CD14-positive monocyte (primary cell): ENCODE measurements around the gene MORC2. TPM values are rescaled to one million over a fixed set of nuclear protein-coding genes. Genes with fewer than 3 reads are reported as not detected.

Source experiments
- DNase-seq, 3 donors: peaks; one replicate each; pipeline ENCODE4 v3.0.0-alpha.2; 2011 to 2022
- H2AFZ ChIP-seq: 2 replicates; pipeline ENCODE4 v1.6.0; 2012; ENCODE audit warnings: mild to moderate bottlenecking, low read depth, low read length, inconsistent platforms; ENCODE audit not compliant: insufficient read depth, poor library complexity, severe bottlenecking
- H3K27ac ChIP-seq, 2 donors: 1 replicate in 1 of 2; 2 replicates in 1 of 2; pipeline ENCODE4 v1.5.1; 2012 to 2013; ENCODE audit warnings: low read length in 2 of 2, control low read depth in 1 of 2, inconsistent platforms in 1 of 2, low read depth in 1 of 2, mild to moderate bottlenecking in 1 of 2
- H3K27me3 ChIP-seq, 2 donors: one replicate each; pipeline versions ENCODE4 v1.6.0 to v1.6.1; 2011 to 2013; ENCODE audit warnings: low read length in 2 of 2; ENCODE audit not compliant: control insufficient read depth in 2 of 2, insufficient read depth in 2 of 2
- H3K36me3 ChIP-seq, 2 donors: replicated peaks in 1 of 2; 1 replicate in 1 of 2; 2 replicates in 1 of 2; pipeline versions ENCODE4 v1.5.1 to v1.6.1; 2012 to 2013; ENCODE audit warnings: low read length in 2 of 2, control low read depth in 1 of 2, inconsistent platforms in 1 of 2, mild to moderate bottlenecking in 1 of 2; ENCODE audit not compliant: insufficient read depth in 2 of 2, control insufficient read depth in 1 of 2
- H3K4me1 ChIP-seq, 2 donors: 1 replicate in 1 of 2; 2 replicates in 1 of 2; pipeline versions ENCODE4 v1.5.1 to v1.6.1; 2012 to 2013; ENCODE audit warnings: low read length in 2 of 2, control low read depth in 1 of 2, inconsistent platforms in 1 of 2, mild to moderate bottlenecking in 1 of 2, moderate library complexity in 1 of 2; ENCODE audit not compliant: insufficient read depth in 2 of 2, control insufficient read depth in 1 of 2
- H3K4me2 ChIP-seq: replicated peaks from 2 replicates; pipeline ENCODE3; 2012; ENCODE audit warnings: low read length, moderate library complexity, mild to moderate bottlenecking; ENCODE audit not compliant: poor library complexity, severe bottlenecking; ENCODE audit errors: extremely low read depth
- H3K4me3 ChIP-seq, 3 experiments: fragments of 200-600 bp in 1 of 3; sonication (generic) in 1 of 3; replicated peaks in 1 of 3; 1 replicate in 2 of 3; 2 replicates in 1 of 3; pipeline ENCODE4 v1.5.1; 2011 to 2013; ENCODE audit warnings: low read length in 3 of 3, mild to moderate bottlenecking in 3 of 3, control low read depth in 2 of 3, low read depth in 2 of 3, inconsistent platforms in 1 of 3, moderate library complexity in 1 of 3
- H3K79me2 ChIP-seq: 2 replicates; pipeline ENCODE4 v1.6.0; 2012; ENCODE audit warnings: mild to moderate bottlenecking, control low read depth, inconsistent platforms, low read length, moderate library complexity; ENCODE audit not compliant: insufficient read depth
- H3K9ac ChIP-seq: 2 replicates; pipeline ENCODE4 v1.6.0; 2017; ENCODE audit warnings: low read length, mild to moderate bottlenecking; ENCODE audit not compliant: insufficient read depth, poor library complexity, severe bottlenecking
- H3K9me3 ChIP-seq, 2 donors: replicated peaks in 1 of 2; 1 replicate in 1 of 2; 2 replicates in 1 of 2; pipeline versions ENCODE4 v1.5.1 to v1.6.1; 2012 to 2013; ENCODE audit warnings: low read length in 2 of 2, control low read depth in 1 of 2; ENCODE audit not compliant: control insufficient read depth in 1 of 2, insufficient read depth in 1 of 2
- H4K20me1 ChIP-seq: 2 replicates; pipeline ENCODE4 v1.6.0; 2012; ENCODE audit warnings: mild to moderate bottlenecking, low read length, control low read depth, moderate library complexity; ENCODE audit not compliant: insufficient read depth
- H3K27ac Mint-ChIP-seq, 7 donors: one replicate each; pipeline ENCODE4 v1.8.0; 2020; ENCODE audit warnings: mild to moderate bottlenecking in 7 of 7, mixed read lengths in 7 of 7, moderate library complexity in 6 of 7, inconsistent platforms in 2 of 7
- H3K27me3 Mint-ChIP-seq, 3 donors: one replicate each; pipeline ENCODE4 v1.8.0; 2021 to 2022; ENCODE audit warnings: low read depth in 3 of 3, mild to moderate bottlenecking in 3 of 3, mixed read lengths in 3 of 3, moderate library complexity in 3 of 3, inconsistent platforms in 1 of 3
- H3K36me3 Mint-ChIP-seq, 2 donors: one replicate each; pipeline ENCODE4 v1.8.0; 2020; ENCODE audit warnings: mixed read lengths in 2 of 2, inconsistent platforms in 1 of 2, mild to moderate bottlenecking in 1 of 2
- H3K4me1 Mint-ChIP-seq: one replicate; pipeline ENCODE4 v1.8.0; 2020; ENCODE audit warnings: mild to moderate bottlenecking, mixed read lengths
- H3K4me3 Mint-ChIP-seq, 2 donors: one replicate each; pipeline ENCODE4 v1.8.0; 2020; ENCODE audit warnings: mild to moderate bottlenecking in 2 of 2, mixed read lengths in 2 of 2, moderate library complexity in 1 of 2
- H3K9me3 Mint-ChIP-seq, 7 donors: one replicate each; pipeline ENCODE4 v1.8.0; 2020 to 2022; ENCODE audit warnings: mixed read lengths in 7 of 7, mild to moderate bottlenecking in 6 of 7, moderate library complexity in 6 of 7, inconsistent platforms in 2 of 7
- WGBS: methylation state at CpG from one replicate; pipeline ENCODE4 v1.1.5; 2013; ENCODE audit warnings: missing lambda C conversion rate; ENCODE audit not compliant: insufficient coverage; 5-methylcytosine and 5-hydroxymethylcytosine counted together
- intact Hi-C, 2 donors: fragments of 100-400 bp; cut with micrococcal nuclease; formaldehyde crosslinking; loops; one replicate each; pipeline versions ENCODE4 v1.15.0 to v1.15.1; 2023
- polyA plus RNA-seq, 3 donors: library from polyadenylated mRNA; depleted of rRNA in 1 of 3; unstranded in 2 of 3; stranded (reverse) in 1 of 3; fragments of 300-500 nt in 2 of 3; fragments of >200 nt in 1 of 3; fragmentation: Illumina TruSeq in 2 of 3; gene quantifications; 1 replicate in 2 of 3; 2 replicates in 1 of 3; pipeline ENCODE4 v1.2.3, GENCODE V29; 2012 to 2021
- TF ChIP-seq, protein P1 (sequence below): fragments of 200-600 bp; IDR thresholded peaks from one replicate; pipeline ENCODE4 v1.8.0; 2022; ENCODE audit warnings: antibody characterized with exemption, mild to moderate bottlenecking

Gene MORC2
- polyA plus RNA-seq, 3 donors = 2.1 to 6.0 (median 2.4) TPM

DNA sequence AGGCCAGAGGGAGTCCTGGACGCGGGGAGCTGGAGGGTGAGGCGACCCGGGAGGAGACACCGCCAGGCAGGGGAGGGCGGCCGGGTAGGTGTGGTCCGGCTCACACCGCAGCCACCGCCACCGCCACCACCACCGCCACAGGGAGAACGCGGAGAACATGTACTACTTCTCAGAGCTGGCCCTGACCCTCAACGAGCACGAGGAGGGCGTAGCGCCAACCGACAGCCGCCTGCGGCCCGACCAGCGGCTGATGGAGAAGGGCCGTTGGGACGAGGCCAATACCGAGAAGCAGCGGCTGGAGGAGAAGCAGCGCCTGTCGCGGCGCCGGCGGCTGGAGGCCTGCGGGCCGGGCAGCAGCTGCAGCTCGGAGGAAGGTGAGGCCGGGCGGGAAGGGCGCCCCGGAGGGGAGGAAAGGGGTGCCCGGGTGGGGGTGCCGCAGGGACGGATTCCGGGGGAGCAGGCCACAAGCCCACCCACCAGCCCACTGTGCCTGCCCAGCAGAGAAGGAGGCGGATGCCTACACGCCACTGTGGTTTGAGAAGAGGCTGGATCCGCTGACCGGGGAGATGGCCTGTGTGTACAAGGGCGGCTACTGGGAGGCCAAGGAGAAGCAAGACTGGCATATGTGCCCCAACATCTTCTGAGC, 62.8 kb downstream of the MORC2 start:
- no peaks in the 10 kb centered on the region for H3K79me2 ChIP-seq
- no peak overlapping the region for H3K4me2 ChIP-seq
- H3K36me3 ChIP-seq = peaks cover 0 to 21% of the 10 kb centered on the region in 2 donors
- no peak for DNase-seq
- no peak overlapping the region for H3K27ac Mint-ChIP-seq
- 98% methylated on average over 35 of the region's 49 CpGs for WGBS
- peaks cover 12 to 29% of the 10 kb centered on the region in 2 donors for H3K36me3 Mint-ChIP-seq
- H3K27me3 Mint-ChIP-seq = peaks cover 1 to 4% (median 3%) of the 10 kb centered on the region in 3 donors
- no peak overlapping the region for H3K9ac ChIP-seq
- no peak overlapping the region for H3K4me3 ChIP-seq
- H4K20me1 ChIP-seq = no peaks in the 10 kb centered on the region
- intact Hi-C loops = no loop called here
- TF ChIP-seq, protein P1, sequence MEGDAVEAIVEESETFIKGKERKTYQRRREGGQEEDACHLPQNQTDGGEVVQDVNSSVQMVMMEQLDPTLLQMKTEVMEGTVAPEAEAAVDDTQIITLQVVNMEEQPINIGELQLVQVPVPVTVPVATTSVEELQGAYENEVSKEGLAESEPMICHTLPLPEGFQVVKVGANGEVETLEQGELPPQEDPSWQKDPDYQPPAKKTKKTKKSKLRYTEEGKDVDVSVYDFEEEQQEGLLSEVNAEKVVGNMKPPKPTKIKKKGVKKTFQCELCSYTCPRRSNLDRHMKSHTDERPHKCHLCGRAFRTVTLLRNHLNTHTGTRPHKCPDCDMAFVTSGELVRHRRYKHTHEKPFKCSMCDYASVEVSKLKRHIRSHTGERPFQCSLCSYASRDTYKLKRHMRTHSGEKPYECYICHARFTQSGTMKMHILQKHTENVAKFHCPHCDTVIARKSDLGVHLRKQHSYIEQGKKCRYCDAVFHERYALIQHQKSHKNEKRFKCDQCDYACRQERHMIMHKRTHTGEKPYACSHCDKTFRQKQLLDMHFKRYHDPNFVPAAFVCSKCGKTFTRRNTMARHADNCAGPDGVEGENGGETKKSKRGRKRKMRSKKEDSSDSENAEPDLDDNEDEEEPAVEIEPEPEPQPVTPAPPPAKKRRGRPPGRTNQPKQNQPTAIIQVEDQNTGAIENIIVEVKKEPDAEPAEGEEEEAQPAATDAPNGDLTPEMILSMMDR = no peak
- no peaks in the 10 kb centered on the region for H3K9me3 ChIP-seq
- no peak overlapping the region for H3K4me3 Mint-ChIP-seq
- no peak overlapping the region for H3K27ac ChIP-seq
- H3K4me1 ChIP-seq = no peaks in the 10 kb centered on the region
- peaks cover 0 to 9% (median 1%) of the 10 kb centered on the region in 7 donors for H3K9me3 Mint-ChIP-seq
- no peaks in the 10 kb centered on the region for H3K27me3 ChIP-seq
- no peak overlapping the region for H2AFZ ChIP-seq
- H3K4me1 Mint-ChIP-seq = peaks cover 5% of the 10 kb centered on the region

DNA sequence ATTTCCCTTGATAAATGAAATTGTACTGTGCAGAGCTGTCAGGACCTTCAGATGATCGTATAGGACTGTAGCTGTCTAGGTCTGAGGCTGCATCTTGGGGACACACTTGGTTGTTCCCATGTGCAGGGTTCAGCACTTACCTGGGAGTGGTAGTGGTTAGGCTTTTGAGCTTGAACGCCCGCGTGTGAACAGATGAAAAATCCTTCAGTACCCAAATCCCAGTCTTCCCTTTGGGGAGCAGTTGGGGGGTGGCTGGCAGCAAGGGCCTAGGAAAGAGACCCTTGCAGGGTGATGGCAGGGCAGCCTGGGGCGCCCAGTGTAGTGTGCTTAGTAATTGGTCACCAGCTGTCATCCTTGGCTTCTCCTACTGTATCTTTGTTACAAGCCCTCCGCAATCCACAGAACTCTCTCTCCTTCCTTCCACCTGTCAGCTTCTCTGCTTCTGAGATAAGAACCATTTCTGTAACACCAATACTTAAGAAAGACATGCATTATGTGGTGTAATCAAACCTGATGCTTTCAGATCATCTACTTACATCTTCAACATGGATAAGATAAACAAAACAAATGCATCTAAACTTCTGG, 64.6 kb downstream of the MORC2 start:
- Histone ChIP-seq H3K4me1 (no peaks in the 10 kb centered on the region), H3K4me2 (no peak overlapping the region), H3K27me3 (no peaks in the 10 kb centered on the region), H3K9me3 (peaks cover 4 to 7% of the 10 kb centered on the region in 2 donors), H2AFZ (no peak overlapping the region), H3K36me3 (peaks cover 0 to 11% of the 10 kb centered on the region in 2 donors), H4K20me1 (no peaks in the 10 kb centered on the region), H3K4me3 (no peak overlapping the region), H3K9ac (no peak overlapping the region), H3K27ac (no peak overlapping the region), H3K79me2 (no peaks in the 10 kb centered on the region)
- peaks cover 5 to 17% of the 10 kb centered on the region in 2 donors for H3K36me3 Mint-ChIP-seq
- no peak for DNase-seq
- H3K27ac Mint-ChIP-seq = no peak overlapping the region
- TF ChIP-seq, protein P1 = no peak
- peaks cover 1 to 4% (median 3%) of the 10 kb centered on the region in 3 donors for H3K27me3 Mint-ChIP-seq
- peaks cover 5% of the 10 kb centered on the region for H3K4me1 Mint-ChIP-seq
- H3K9me3 Mint-ChIP-seq = peaks cover 0 to 15% (median 9%) of the 10 kb centered on the region in 7 donors
- 89% methylated on average over 1 of the region's 6 CpGs for WGBS
- no peak overlapping the region for H3K4me3 Mint-ChIP-seq
- intact Hi-C loops = no loop called here
